Esophagus squamous epithelium (tissue), 5 donors: ENCODE measurements around the gene DDA1. TPM values are rescaled to one million over a fixed set of nuclear protein-coding genes. Genes with fewer than 3 reads are reported as not detected.
A peak's percentile ranks its signal among the peaks of the same experiment; 100 is the strongest.

ENCODE experiments used
- DNase-seq: peaks from one replicate; lab custom pipeline; 2025; lab: John Stamatoyannopoulos, UW
- H3K27ac ChIP-seq, 4 donors: fragments of 200-600 bp; sonication (generic); one replicate each; pipeline ENCODE4 v1.5.1; 2016 to 2019; ENCODE audit warnings: mild to moderate bottlenecking in 1 of 4
- H3K27me3 ChIP-seq, 4 donors: fragments of 200-600 bp; sonication (generic); 1 replicate in 3 of 4; 2 replicates in 1 of 4; pipeline versions ENCODE4 v1.5.1 to v1.6.0; 2017 to 2021; ENCODE audit warnings: antibody characterized with exemption in 1 of 4
- H3K36me3 ChIP-seq, 3 donors: fragments of 200-600 bp; sonication (generic); one replicate each; pipeline ENCODE4 v1.5.1; 2016 to 2019
- H3K4me1 ChIP-seq, 3 donors: fragments of 200-600 bp; sonication (generic); one replicate each; pipeline ENCODE4 v1.5.1; 2017 to 2019
- H3K4me3 ChIP-seq, 4 donors: fragments of 200-600 bp; sonication (generic); 1 replicate in 3 of 4; 2 replicates in 1 of 4; pipeline ENCODE4 v1.5.1; 2016 to 2019; ENCODE audit warnings: mild to moderate bottlenecking in 2 of 4, moderate library complexity in 1 of 4
- H3K9me3 ChIP-seq, 3 donors: fragments of 200-600 bp; sonication (generic); one replicate each; pipeline ENCODE4 v1.5.1; 2016 to 2019
- POLR2A ChIP-seq, 4 donors: fragments of 450-650 bp; IDR thresholded peaks; one replicate each; pipeline ENCODE4 v1.6.1; 2017; ENCODE audit warnings: antibody characterized with exemption in 4 of 4, mild to moderate bottlenecking in 4 of 4, moderate library complexity in 3 of 4
- WGBS, 2 donors: methylation state at CpG; one replicate each; pipeline ENCODE4 v1.1.5; 2018; 5-methylcytosine and 5-hydroxymethylcytosine counted together
- intact Hi-C: fragments of 100-400 bp; cut with DNase I; formaldehyde crosslinking; loops from one replicate; pipeline ENCODE4 v1.15.0; 2022
- total RNA-seq, 4 donors: library from RNA; depleted of rRNA; stranded (reverse); fragments of >200 nt; gene quantifications; one replicate each; pipeline ENCODE4 v1.1.0, GENCODE V29; 2016
- TF ChIP-seq, protein P1 (sequence below), 6 experiments: fragments of 450-650 bp in 4 of 6; fragments of 200-600 bp in 2 of 6; sonication (generic) in 2 of 6; IDR thresholded peaks; one replicate each; pipeline ENCODE4 v1.5.1; 2016 to 2019; ENCODE audit warnings: antibody characterized with exemption in 6 of 6, mild to moderate bottlenecking in 4 of 6, moderate library complexity in 4 of 6
- donor health status: DM: yes; HTN: yes; CAD: no.

DDA1 gene
- total RNA-seq, 4 donors from 2014 or later: 16.4 to 29.0 (median 22.7) TPM

DNA sequence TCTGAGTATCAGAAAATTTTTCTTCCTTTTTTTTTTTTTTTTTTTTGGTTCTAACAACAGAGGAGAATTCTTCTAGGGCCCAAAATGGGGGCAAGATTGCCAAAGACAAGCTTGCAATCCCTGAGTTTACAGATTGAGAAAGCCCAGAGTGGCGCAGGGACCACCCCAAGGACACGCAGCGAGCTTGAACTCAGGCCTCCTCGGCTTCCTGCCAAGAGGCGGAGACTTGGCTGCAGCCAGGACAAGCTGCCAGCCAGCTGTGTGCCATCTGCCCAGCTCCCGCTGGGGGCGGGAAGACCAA, 4.2 kb upstream of the DDA1 start:
- Histone ChIP-seq H3K4me3 (peak overlapping the region; percentile 46 to 75 (median 66)), H3K27ac (peak overlapping the region; percentile 84 to 94 (median 90)), H3K9me3 (no peaks in the 10 kb centered on the region), H3K36me3 (peaks cover 0 to 13% (median 0%) of the 10 kb centered on the region in 3 donors), H3K27me3 (no peaks in the 10 kb centered on the region), H3K4me1 (peaks cover 26 to 79% (median 43%) of the 10 kb centered on the region in 3 donors)
- intact Hi-C loops: no loop called here
- 0% methylated on average over 1 of the region's 7 CpGs for WGBS, 2 donors
- TF ChIP-seq, protein P1, sequence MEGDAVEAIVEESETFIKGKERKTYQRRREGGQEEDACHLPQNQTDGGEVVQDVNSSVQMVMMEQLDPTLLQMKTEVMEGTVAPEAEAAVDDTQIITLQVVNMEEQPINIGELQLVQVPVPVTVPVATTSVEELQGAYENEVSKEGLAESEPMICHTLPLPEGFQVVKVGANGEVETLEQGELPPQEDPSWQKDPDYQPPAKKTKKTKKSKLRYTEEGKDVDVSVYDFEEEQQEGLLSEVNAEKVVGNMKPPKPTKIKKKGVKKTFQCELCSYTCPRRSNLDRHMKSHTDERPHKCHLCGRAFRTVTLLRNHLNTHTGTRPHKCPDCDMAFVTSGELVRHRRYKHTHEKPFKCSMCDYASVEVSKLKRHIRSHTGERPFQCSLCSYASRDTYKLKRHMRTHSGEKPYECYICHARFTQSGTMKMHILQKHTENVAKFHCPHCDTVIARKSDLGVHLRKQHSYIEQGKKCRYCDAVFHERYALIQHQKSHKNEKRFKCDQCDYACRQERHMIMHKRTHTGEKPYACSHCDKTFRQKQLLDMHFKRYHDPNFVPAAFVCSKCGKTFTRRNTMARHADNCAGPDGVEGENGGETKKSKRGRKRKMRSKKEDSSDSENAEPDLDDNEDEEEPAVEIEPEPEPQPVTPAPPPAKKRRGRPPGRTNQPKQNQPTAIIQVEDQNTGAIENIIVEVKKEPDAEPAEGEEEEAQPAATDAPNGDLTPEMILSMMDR (IDR thresholded peaks at IDR 0.05): no peak
- no peak for TF ChIP-seq POLR2A (IDR thresholded peaks at IDR 0.05)
- no peak for DNase-seq

DNA sequence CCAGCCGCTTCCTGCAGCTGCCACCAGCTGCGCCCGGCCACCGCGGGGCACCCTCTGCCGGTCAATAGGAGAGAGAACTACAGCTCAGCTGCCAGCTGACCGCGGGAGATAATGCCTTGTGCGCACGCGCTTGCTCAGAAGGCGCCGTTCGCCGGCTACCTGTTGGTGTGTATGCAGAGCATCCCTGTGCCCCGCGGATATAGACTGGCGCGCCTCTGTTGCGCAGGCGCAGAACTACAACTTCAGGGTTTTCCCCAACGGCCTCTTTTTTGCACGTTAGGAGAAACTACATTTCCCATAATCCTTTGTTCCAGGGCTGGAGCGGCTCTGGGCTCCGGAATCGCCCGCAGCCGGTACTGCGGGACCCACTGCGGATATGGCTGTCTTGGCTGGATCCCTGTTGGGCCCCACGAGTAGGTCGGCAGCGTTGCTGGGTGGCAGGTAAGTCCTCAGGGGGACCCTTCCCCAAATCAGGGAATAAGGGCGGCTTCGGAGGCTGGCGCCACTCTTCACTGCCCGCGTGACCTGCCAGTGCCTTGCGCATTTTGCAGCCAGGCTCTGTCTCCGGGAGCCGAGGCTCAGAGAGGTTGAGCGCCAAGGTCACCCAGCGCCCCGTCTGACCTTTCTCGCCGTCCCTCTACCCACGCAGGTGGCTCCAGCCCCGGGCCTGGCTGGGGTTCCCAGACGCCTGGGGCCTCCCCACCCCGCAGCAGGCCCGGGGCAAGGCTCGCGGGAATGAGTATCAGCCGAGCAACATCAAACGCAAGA, 3.7 kb upstream of the DDA1 start, which contains the start of gene MRPL34:
MRPL34 (plus strand) TSS at position 356 of the 768 bp plus-strand sequence; CDS start at position 377, 21 bp downstream.
- Histone ChIP-seq H3K9me3 (no peaks in the 10 kb centered on the region), H3K4me3 (peak within 1 kb of the TSS; percentile 46 to 75 (median 66)), H3K4me1 (peaks cover 32 to 84% (median 48%) of the 10 kb centered on the region in 3 donors), H3K36me3 (peaks cover 0 to 8% (median 0%) of the 10 kb centered on the region in 3 donors), H3K27me3 (no peaks in the 10 kb centered on the region), H3K27ac (peak within 1 kb of the TSS; percentile 84 to 94 (median 90))
- WGBS, 2 donors: 0% methylated on average over 1 to 7 of the region's 55 CpGs
- intact Hi-C loops: no loop called here
- TF ChIP-seq, protein P1 (IDR thresholded peaks at IDR 0.05): peak; percentile 66 to 92 (median 88)
- peak in 3 of 4 donors; percentile 33 to 76 (median 67) for TF ChIP-seq POLR2A (IDR thresholded peaks at IDR 0.05)
- DNase-seq: peak; percentile 95

DNA sequence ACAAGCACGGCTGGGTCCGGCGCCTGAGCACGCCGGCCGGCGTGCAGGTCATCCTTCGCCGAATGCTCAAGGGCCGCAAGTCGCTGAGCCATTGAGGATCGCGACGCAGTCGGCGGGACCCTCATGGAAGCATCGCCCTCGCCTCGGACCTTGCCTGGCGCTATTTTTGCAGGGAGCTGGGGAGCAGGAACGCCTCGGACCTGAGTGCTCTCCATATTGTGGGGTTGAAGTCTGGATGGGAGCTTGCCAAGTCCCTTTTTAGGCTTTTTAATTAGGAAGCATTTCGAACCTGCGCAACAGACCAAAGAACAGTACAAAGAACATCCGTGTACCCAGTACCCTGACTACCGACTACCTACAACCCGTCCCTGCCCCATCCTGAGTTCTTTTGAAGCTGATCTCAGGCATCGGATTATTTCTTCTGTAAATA, 3.1 kb upstream of the DDA1 start:
- no peak for DNase-seq
- Histone ChIP-seq H3K9me3 (no peaks in the 10 kb centered on the region), H3K27me3 (no peaks in the 10 kb centered on the region), H3K27ac (peak overlapping the region; percentile 84 to 94 (median 90)), H3K36me3 (peaks cover 0 to 2% (median 0%) of the 10 kb centered on the region in 3 donors), H3K4me3 (peak overlapping the region; percentile 46 to 75 (median 66)), H3K4me1 (peaks cover 36 to 87% (median 54%) of the 10 kb centered on the region in 3 donors)
- TF ChIP-seq, protein P1 (IDR thresholded peaks at IDR 0.05): no peak
- TF ChIP-seq POLR2A (IDR thresholded peaks at IDR 0.05): no peak
- WGBS, 2 donors: 1 to 21% methylated on average over 8 to 22 of the region's 28 CpGs
- intact Hi-C loops: no loop called here

DNA sequence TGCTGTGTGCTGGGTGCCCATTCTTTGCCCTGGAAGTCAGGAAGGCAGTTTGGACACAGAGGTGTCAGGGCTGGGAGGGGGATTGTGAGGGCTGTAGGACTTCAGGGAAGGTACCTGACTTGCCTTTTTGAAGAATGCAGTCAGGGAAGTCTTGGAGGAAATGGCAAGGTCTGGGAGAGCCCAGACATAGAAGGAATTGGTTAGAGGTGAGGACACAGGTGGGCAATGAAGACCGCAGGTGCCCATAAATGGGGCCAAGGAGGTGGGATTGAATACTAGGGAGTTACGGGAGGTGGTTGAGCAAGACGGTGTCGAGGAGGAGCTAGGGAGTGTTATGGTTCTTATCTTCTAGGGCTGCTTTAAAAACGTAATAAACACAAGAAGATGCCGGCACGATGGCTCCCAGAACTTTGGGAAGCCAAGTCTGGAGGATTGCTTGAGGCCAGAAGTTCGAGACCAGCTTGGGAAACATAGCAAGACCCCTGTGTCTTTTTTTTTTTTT, 1.4 kb upstream of the DDA1 start:
- intact Hi-C loops: no loop called here
- Histone ChIP-seq H3K36me3 (peaks cover 0 to 14% (median 4%) of the 10 kb centered on the region in 3 donors), H3K27ac (no peak overlapping the region), H3K9me3 (no peaks in the 10 kb centered on the region), H3K4me3 (no peak overlapping the region), H3K27me3 (no peaks in the 10 kb centered on the region), H3K4me1 (peaks cover 41 to 87% (median 57%) of the 10 kb centered on the region in 3 donors)
- TF ChIP-seq, protein P1 (IDR thresholded peaks at IDR 0.05): no peak
- DNase-seq: no peak
- WGBS, 2 donors: 85 to 87% methylated on average over 8 of the region's 8 CpGs

DNA sequence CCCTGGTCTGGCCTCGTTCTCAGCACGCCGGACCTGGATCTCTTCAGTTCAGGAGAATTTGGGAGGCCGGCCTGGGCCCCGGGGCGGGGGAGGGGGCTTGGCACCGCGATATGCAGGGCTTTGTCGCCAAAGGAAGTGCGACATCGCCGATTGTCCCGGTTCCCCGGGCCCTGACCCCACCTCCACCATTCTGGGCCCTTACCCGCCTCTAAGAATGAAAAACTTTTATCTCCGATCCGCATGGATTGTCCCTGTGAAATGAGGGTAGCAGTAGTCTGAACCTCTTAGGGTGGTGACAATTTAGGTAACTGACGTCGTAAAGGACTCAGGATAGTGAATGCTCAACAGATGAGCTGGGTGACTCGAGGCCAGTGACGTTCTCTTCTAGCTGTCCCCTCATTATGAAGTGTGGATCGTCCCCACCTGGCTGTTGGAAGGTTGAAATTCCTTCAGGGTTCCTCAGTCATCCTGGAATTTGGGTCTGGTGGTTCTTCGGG, 650 bp downstream of the DDA1 start:
- DNase-seq: no peak
- peak overlapping the region; percentile 90 to 93 (median 91) for H3K27ac ChIP-seq
- peaks cover 24 to 66% (median 42%) of the 10 kb centered on the region in 3 donors for H3K4me1 ChIP-seq
- peak overlapping the region; percentile 91 to 99 (median 93) for H3K4me3 ChIP-seq
- TF ChIP-seq, protein P1 (IDR thresholded peaks at IDR 0.05): no peak
- H3K27me3 ChIP-seq: no peaks in the 10 kb centered on the region
- peaks cover 11 to 32% (median 15%) of the 10 kb centered on the region in 3 donors for H3K36me3 ChIP-seq
- no peaks in the 10 kb centered on the region for H3K9me3 ChIP-seq
- WGBS, 2 donors: 4 to 8% methylated on average over 8 to 17 of the region's 23 CpGs
- intact Hi-C loops: no loop called here
